Tibial artery (tissue), 4 donors: ENCODE measurements around the gene LGALS3.

Experiments used
- DNase-seq, 2 donors: peaks; one replicate each; pipeline ENCODE4 v3.0.0-alpha.2; 2019
- H3K27ac ChIP-seq, 2 donors: fragments of 200-600 bp; sonication (generic) in 1 of 2; 1 replicate in 1 of 2; 2 replicates in 1 of 2; pipeline ENCODE4 v1.5.1; 2018 to 2019; ENCODE audit warnings: mild to moderate bottlenecking in 1 of 2
- H3K27me3 ChIP-seq, 2 donors: fragments of 200-600 bp; sonication (generic) in 1 of 2; one replicate each; pipeline versions ENCODE4 v1.5.1 to v1.6.0; 2016 to 2019
- H3K36me3 ChIP-seq, 3 donors: fragments of 200-600 bp; sonication (generic) in 2 of 3; one replicate each; pipeline ENCODE4 v1.5.1; 2016 to 2019; ENCODE audit warnings: mild to moderate bottlenecking in 2 of 3
- H3K4me1 ChIP-seq, 4 donors: fragments of 200-600 bp; sonication (generic) in 2 of 4; 1 replicate in 3 of 4; 2 replicates in 1 of 4; pipeline ENCODE4 v1.5.1; 2016 to 2019
- H3K4me3 ChIP-seq, 2 donors: fragments of 200-600 bp; sonication (generic) in 1 of 2; 1 replicate in 1 of 2; 2 replicates in 1 of 2; pipeline ENCODE4 v1.5.1; 2018 to 2019; ENCODE audit warnings: mild to moderate bottlenecking in 2 of 2
- H3K9me3 ChIP-seq, 3 donors: fragments of 200-600 bp; sonication (generic) in 1 of 3; one replicate each; pipeline ENCODE4 v1.5.1; 2016 to 2019
- CTCF ChIP-seq, 2 experiments: fragments of 200-600 bp in 1 of 2; fragments of 450-650 bp in 1 of 2; IDR thresholded peaks; one replicate each; pipeline ENCODE4 v1.5.1; 2017 to 2019; ENCODE audit warnings: antibody characterized with exemption in 2 of 2, mild to moderate bottlenecking in 1 of 2, moderate library complexity in 1 of 2
- intact Hi-C: fragments of 100-400 bp; cut with DNase I; formaldehyde crosslinking; loops from one replicate; pipeline ENCODE4 v1.15.0; 2023; ENCODE audit warnings: low total_unique reads

LGALS3 gene

DNA sequence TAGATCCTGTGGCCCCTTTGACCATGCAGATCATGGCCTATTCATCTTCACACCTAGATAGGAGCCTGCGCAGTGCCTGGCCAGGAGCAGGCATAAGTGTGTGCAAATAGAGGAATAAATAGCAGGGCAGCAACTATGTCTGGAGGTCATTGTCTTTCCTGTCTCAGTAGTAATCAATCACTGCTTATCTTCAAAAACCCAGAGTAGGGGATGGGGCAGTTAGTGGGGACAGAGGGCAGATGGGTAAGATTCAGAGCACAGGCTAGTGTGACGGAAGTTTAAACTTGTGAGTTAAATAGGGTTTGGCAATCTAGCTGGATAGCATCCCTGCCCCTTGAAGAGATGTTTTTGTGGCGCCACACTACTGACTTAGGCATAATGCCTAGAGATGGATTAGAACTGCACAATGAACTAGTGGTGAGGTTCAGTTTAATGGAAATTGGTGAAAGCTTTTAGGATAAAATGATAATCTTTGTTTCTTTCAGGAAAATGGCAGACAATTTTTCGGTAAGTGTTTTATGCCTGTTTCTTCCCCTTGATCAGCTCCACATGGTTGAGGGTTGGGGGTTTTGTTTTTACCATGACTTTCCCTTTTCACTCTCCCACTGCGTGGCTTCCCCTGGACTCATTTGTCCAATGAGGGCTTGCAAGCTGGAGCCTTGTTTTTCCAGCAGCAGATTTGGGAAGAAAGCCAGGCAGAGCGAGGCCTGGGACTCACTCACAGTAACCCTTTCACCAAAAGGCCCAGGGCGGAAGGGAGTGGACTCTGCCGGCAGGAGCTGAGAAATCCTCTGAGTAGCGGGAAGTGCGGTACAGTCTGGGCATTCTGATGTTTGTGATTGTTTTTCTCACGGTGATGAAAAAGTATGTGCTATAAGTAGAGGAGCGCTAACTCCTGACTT lies 8.1 kb downstream of the LGALS3 start:
- peak; percentile 73 to 87 for DNase-seq
- Histone ChIP-seq H3K36me3 (peaks cover 37 to 43% (median 42%) of the 10 kb centered on the region in 3 donors), H3K4me1 (peaks cover 4 to 56% (median 40%) of the 10 kb centered on the region in 4 donors), H3K27ac (peak overlapping the region; percentile 76 to 79), H3K27me3 (no peaks in the 10 kb centered on the region), H3K9me3 (no peaks in the 10 kb centered on the region), H3K4me3 (peak overlapping the region; percentile 26 to 34)
- intact Hi-C loops: no loop called here
- no peak for TF ChIP-seq CTCF (IDR thresholded peaks at IDR 0.05)

- Histone ChIP-seq H3K9me3 (no peaks in the 10 kb centered on the region), H3K4me3 (no peak overlapping the region), H3K4me1 (peaks cover 4 to 46% (median 35%) of the 10 kb centered on the region in 4 donors), H3K27me3 (no peaks in the 10 kb centered on the region), H3K36me3 (peaks cover 46 to 53% (median 52%) of the 10 kb centered on the region in 3 donors), H3K27ac (peak overlapping the region; percentile 76 to 79)
- intact Hi-C loops: no loop called here
- no peak for TF ChIP-seq CTCF (IDR thresholded peaks at IDR 0.05)
- no peak for DNase-seq
Observed at GRCh38 chr14:55138091-55138490, 9.0 kb downstream of the LGALS3 start.

- H3K36me3 ChIP-seq: peaks cover 56 to 63% (median 62%) of the 10 kb centered on the region in 3 donors
Observed at GRCh38 chr14:55139141-55139540, 10.1 kb downstream of the LGALS3 start.

GRCh38 chr14:55139696-55140509 lies 10.9 kb downstream of the LGALS3 start:
- Histone ChIP-seq H3K27ac (no peak overlapping the region), H3K27me3 (no peaks in the 10 kb centered on the region), H3K9me3 (no peaks in the 10 kb centered on the region), H3K4me1 (peaks cover 4 to 33% (median 27%) of the 10 kb centered on the region in 4 donors), H3K36me3 (peaks cover 64 to 71% (median 70%) of the 10 kb centered on the region in 3 donors), H3K4me3 (no peak overlapping the region)
- no peak for DNase-seq
- no peak for TF ChIP-seq CTCF (IDR thresholded peaks at IDR 0.05)
- intact Hi-C loops: no loop called here

More at GRCh38 chr14:55139141-55139540, 10.1 kb downstream of the LGALS3 start:
- intact Hi-C loops: no loop called here
- no peak for TF ChIP-seq CTCF (IDR thresholded peaks at IDR 0.05)
- peaks cover 4 to 37% (median 29%) of the 10 kb centered on the region in 4 donors for H3K4me1 ChIP-seq
- no peak overlapping the region for H3K27ac ChIP-seq
- no peaks in the 10 kb centered on the region for H3K9me3 ChIP-seq
- no peak overlapping the region for H3K4me3 ChIP-seq
- DNase-seq: no peak
- no peaks in the 10 kb centered on the region for H3K27me3 ChIP-seq

- intact Hi-C loops: no loop called here
Observed at GRCh38 chr14:55141825-55142224, 12.8 kb downstream of the LGALS3 start.

More at GRCh38 chr14:55141825-55142224, 12.8 kb downstream of the LGALS3 start:
- Histone ChIP-seq H3K27me3 (no peaks in the 10 kb centered on the region), H3K4me1 (peaks cover under 1 to 17% (median 14%) of the 10 kb centered on the region in 4 donors), H3K36me3 (peaks cover 79 to 89% (median 85%) of the 10 kb centered on the region in 3 donors), H3K27ac (no peak overlapping the region), H3K9me3 (no peaks in the 10 kb centered on the region), H3K4me3 (no peak overlapping the region)
- DNase-seq: no peak
- no peak for TF ChIP-seq CTCF (IDR thresholded peaks at IDR 0.05)
